GM12872 (cell line): ENCODE measurements around the gene CST7.

ENCODE experiments used
- TF ChIP-seq, protein P1 (sequence below): IDR thresholded peaks from 3 replicates; pipeline ENCODE4 v1.5.1; 2011; ENCODE audit warnings: low read depth, mild to moderate bottlenecking, low read length, moderate library complexity; ENCODE audit not compliant: insufficient read depth

CST7 gene, protein sequence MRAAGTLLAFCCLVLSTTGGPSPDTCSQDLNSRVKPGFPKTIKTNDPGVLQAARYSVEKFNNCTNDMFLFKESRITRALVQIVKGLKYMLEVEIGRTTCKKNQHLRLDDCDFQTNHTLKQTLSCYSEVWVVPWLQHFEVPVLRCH

GRCh38 chr20:24948939-24949679 is at the start of gene CST7:
CST7 (plus strand) TSS chr20:24949269; CDS start chr20:24949506, 237 bp downstream.
- TF ChIP-seq, protein P1, sequence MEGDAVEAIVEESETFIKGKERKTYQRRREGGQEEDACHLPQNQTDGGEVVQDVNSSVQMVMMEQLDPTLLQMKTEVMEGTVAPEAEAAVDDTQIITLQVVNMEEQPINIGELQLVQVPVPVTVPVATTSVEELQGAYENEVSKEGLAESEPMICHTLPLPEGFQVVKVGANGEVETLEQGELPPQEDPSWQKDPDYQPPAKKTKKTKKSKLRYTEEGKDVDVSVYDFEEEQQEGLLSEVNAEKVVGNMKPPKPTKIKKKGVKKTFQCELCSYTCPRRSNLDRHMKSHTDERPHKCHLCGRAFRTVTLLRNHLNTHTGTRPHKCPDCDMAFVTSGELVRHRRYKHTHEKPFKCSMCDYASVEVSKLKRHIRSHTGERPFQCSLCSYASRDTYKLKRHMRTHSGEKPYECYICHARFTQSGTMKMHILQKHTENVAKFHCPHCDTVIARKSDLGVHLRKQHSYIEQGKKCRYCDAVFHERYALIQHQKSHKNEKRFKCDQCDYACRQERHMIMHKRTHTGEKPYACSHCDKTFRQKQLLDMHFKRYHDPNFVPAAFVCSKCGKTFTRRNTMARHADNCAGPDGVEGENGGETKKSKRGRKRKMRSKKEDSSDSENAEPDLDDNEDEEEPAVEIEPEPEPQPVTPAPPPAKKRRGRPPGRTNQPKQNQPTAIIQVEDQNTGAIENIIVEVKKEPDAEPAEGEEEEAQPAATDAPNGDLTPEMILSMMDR = no peak

- TF ChIP-seq, protein P1 = no peak
Observed at GRCh38 chr20:24906806-24907205, 42.3 kb upstream of the CST7 start.

- TF ChIP-seq, protein P1 = no peak
Observed at GRCh38 chr20:24908642-24909041, 40.4 kb upstream of the CST7 start.

- TF ChIP-seq, protein P1 = no peak
Observed at GRCh38 chr20:24909086-24909780, 39.8 kb upstream of the CST7 start.

DNA sequence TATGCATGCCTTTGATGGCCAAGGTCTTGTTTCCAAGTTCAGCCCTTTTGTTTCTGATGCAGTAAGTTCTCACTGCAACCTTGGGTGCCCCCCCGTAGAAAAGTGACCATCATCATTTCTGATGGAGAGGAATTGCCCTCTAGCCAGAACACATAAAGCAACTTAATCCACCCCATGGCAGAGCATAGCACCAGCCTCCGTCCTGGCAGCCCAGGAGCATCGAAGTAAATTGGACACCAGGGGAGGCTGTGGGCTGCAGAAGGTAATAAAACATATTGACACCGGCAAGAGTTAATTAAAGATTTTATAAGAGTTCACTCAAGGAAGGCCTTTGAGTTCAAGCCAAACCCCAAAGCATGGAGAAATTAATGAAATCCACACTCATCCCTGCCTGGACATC is 39.2 kb upstream of the CST7 start:
- TF ChIP-seq, protein P1 = no peak

DNA sequence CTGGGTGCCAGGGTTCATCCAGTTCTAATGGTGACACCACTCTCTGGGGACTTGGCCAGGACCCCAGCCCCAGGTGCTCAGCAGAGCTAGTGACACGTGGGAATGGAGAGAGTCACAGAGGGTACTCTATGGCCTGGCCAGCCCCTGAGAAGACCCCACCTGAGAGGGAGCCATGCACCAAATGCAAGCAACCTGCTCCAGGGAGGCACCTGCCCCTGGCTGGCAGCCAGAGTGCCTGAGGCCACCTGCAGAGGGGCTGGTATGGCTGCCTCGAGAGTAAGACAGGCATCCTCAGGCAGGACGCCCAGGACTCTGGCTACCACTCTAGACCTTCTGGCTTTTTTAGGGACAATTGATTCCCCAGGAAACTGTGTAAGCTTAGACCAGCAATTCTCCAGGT is 38.6 kb upstream of the CST7 start:
- TF ChIP-seq, protein P1 = no peak

DNA sequence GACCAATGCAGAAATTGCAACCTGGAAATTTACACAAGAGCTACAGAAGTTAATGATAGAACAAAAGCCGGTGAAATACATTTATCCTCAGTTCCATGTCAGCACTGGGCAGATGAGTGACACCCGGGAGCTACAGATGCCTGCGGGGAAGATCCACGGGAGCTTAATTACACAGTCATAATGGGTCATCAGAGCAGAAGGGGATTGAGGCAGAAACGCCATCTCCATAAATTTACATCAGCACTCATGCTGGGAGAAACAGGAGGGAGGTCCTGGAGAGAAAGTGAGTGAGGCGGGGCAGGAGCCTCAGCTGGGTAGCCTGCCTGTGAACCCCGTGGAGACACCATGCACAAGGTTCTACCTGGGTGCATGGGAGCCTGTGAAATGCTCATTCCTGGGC is 37.6 kb upstream of the CST7 start:
- TF ChIP-seq, protein P1 = no peak
